ENCODE results near the gene GAPDHS. TPM values are rescaled to one million over a fixed set of nuclear protein-coding genes. Genes with fewer than 3 reads are reported as not detected.

Gene GAPDHS
- total and polyA plus RNA-seq, 2 of the 13 experiments (the other 11 are each of a cell fraction or from before 2014, with no cell fraction given): not detected

DNA sequence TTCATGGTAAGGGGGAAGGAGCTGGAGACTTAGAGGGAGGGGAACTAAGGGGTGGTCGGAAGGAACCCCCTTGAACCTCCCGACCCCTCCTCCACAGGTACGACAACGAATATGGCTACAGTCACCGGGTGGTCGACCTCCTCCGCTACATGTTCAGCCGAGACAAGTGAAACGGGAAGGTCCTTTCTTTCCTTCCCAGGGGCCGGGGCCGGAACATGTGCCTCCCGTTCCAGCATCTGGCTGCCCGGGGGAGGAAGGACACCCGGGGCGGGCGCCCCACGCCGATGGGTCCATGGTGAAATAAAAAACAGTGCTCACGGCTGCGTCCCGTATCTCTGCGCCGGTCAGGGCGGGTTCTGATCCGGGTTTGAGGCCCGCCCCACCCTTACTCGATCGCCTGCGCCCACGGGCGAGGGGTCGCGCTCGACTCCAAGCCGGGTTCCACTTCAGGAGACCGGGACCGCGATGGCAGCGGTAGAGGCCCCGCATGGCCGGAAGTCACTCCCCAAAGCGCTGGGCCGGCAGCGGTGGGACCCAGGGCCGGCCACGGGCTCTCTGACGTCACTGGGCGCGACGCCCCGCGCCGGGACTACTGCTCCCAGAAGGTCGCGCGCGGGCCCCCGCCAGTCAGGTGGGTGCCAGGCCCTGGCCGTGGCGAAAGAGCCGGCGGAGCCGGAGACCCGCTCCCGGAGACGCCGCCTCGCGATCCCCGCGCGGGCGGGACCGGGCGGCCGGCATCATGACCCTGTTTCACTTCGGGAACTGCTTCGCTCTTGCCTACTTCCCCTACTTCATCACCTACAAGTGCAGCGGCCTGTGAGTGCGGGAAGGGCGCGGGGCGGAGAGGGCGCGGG is 12.0 kb downstream of the GAPDHS start, which contains the start of gene TMEM147 (continued):
- TF ChIP-seq, protein P1, sequence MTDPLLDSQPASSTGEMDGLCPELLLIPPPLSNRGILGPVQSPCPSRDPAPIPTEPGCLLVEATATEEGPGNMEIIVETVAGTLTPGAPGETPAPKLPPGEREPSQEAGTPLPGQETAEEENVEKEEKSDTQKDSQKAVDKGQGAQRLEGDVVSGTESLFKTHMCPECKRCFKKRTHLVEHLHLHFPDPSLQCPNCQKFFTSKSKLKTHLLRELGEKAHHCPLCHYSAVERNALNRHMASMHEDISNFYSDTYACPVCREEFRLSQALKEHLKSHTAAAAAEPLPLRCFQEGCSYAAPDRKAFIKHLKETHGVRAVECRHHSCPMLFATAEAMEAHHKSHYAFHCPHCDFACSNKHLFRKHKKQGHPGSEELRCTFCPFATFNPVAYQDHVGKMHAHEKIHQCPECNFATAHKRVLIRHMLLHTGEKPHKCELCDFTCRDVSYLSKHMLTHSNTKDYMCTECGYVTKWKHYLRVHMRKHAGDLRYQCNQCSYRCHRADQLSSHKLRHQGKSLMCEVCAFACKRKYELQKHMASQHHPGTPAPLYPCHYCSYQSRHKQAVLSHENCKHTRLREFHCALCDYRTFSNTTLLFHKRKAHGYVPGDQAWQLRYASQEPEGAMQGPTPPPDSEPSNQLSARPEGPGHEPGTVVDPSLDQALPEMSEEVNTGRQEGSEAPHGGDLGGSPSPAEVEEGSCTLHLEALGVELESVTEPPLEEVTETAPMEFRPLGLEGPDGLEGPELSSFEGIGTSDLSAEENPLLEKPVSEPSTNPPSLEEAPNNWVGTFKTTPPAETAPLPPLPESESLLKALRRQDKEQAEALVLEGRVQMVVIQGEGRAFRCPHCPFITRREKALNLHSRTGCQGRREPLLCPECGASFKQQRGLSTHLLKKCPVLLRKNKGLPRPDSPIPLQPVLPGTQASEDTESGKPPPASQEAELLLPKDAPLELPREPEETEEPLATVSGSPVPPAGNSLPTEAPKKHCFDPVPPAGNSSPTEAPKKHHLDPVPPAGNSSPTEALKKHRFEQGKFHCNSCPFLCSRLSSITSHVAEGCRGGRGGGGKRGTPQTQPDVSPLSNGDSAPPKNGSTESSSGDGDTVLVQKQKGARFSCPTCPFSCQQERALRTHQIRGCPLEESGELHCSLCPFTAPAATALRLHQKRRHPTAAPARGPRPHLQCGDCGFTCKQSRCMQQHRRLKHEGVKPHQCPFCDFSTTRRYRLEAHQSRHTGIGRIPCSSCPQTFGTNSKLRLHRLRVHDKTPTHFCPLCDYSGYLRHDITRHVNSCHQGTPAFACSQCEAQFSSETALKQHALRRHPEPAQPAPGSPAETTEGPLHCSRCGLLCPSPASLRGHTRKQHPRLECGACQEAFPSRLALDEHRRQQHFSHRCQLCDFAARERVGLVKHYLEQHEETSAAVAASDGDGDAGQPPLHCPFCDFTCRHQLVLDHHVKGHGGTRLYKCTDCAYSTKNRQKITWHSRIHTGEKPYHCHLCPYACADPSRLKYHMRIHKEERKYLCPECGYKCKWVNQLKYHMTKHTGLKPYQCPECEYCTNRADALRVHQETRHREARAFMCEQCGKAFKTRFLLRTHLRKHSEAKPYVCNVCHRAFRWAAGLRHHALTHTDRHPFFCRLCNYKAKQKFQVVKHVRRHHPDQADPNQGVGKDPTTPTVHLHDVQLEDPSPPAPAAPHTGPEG (CRISPR knock-in tag; IDR thresholded peaks at IDR 0.05): peak; percentile 86; the same call in 1 of the 2 replicates
- TF ChIP-seq, protein P2, sequence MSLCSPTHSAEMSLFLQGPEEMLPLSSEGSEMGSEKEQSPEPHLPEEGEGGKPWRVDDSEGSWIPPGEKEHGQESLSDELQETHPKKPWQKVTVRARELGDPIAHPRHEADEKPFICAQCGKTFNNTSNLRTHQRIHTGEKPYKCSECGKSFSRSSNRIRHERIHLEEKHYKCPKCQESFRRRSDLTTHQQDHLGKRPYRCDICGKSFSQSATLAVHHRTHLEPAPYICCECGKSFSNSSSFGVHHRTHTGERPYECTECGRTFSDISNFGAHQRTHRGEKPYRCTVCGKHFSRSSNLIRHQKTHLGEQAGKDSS (CRISPR knock-in tag; IDR thresholded peaks at IDR 0.05; ENCODE audit: borderline replicate concordance, low read depth): no peak
- TF ChIP-seq NAIF1 (CRISPR knock-in tag; IDR thresholded peaks at IDR 0.05; ENCODE audit: borderline replicate concordance): no peak; the same call in 1 of the 2 replicates
- peak; percentile 71 for TF ChIP-seq ZBTB7B (CRISPR knock-in tag; IDR thresholded peaks at IDR 0.05)
- TF ChIP-seq ZNF260 (CRISPR knock-in tag; IDR thresholded peaks at IDR 0.05; ENCODE audit: borderline replicate concordance, low read depth): no peak
- no peak for TF ChIP-seq ZNF225 (CRISPR knock-in tag; IDR thresholded peaks at IDR 0.05)
- TF ChIP-seq ZNF703 (CRISPR knock-in tag; IDR thresholded peaks at IDR 0.05; ENCODE audit: borderline replicate concordance): no peak; the same call in 1 of the 2 replicates
- no peak for TF ChIP-seq SNAI1 (CRISPR knock-in tag; IDR thresholded peaks at IDR 0.05; ENCODE audit: borderline replicate concordance)
- TF ChIP-seq FOXP1 (IDR thresholded peaks at IDR 0.05): no peak
- TF ChIP-seq FOXP1 (CRISPR knock-in tag; IDR thresholded peaks at IDR 0.05): no peak
- no peak for TF ChIP-seq ZNF251 (CRISPR knock-in tag; IDR thresholded peaks at IDR 0.05)
- TF ChIP-seq, protein P3, sequence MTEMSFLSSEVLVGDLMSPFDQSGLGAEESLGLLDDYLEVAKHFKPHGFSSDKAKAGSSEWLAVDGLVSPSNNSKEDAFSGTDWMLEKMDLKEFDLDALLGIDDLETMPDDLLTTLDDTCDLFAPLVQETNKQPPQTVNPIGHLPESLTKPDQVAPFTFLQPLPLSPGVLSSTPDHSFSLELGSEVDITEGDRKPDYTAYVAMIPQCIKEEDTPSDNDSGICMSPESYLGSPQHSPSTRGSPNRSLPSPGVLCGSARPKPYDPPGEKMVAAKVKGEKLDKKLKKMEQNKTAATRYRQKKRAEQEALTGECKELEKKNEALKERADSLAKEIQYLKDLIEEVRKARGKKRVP (CRISPR knock-in tag; IDR thresholded peaks at IDR 0.05): peak in 1 of 2 experiments; percentile 51; a peak in 2 of 4 replicates
- TF ChIP-seq ZNF747 (CRISPR knock-in tag; IDR thresholded peaks at IDR 0.05; ENCODE audit: borderline replicate concordance): peak; percentile 81; the same call in 1 of the 2 replicates
- TF ChIP-seq, protein P4, sequence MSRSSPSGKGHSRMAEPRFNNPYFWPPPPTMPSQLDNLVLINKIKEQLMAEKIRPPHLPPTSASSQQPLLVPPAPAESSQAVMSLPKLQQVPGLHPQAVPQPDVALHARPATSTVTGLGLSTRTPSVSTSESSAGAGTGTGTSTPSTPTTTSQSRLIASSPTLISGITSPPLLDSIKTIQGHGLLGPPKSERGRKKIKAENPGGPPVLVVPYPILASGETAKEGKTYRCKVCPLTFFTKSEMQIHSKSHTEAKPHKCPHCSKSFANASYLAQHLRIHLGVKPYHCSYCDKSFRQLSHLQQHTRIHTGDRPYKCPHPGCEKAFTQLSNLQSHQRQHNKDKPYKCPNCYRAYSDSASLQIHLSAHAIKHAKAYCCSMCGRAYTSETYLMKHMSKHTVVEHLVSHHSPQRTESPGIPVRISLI (CRISPR knock-in tag; IDR thresholded peaks at IDR 0.05; ENCODE audit: borderline replicate concordance): no peak
- TF ChIP-seq, protein P5, sequence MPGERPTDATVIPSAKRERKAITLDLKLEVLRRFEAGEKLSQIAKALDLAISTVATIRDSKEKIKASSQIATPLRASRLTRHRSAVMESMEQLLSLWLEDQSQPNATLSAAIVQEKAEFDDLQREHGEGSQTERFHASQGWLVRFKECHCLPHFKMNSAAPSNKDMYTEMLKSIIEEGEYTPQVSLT (CRISPR knock-in tag; IDR thresholded peaks at IDR 0.05; ENCODE audit: borderline replicate concordance, low read depth): no peak
- no peak for TF ChIP-seq PLRG1 (conservative IDR thresholded peaks at IDR 0.05)
- TF ChIP-seq HES4 (CRISPR knock-in tag; IDR thresholded peaks at IDR 0.05; ENCODE audit: borderline replicate concordance): peak; percentile 88
- TF ChIP-seq CEBPB (IDR thresholded peaks at IDR 0.05; ENCODE audit: borderline replicate concordance, low read depth, low read length): no peak
- no peak for TF ChIP-seq MAFF (IDR thresholded peaks at IDR 0.05; ENCODE audit: low read depth, low read length)
- TF ChIP-seq ZNF670 (CRISPR knock-in tag; IDR thresholded peaks at IDR 0.05; ENCODE audit: borderline replicate concordance): no peak; the same call in 1 of the 2 replicates
